ENCODE data around the gene SORCS3.

DNA sequence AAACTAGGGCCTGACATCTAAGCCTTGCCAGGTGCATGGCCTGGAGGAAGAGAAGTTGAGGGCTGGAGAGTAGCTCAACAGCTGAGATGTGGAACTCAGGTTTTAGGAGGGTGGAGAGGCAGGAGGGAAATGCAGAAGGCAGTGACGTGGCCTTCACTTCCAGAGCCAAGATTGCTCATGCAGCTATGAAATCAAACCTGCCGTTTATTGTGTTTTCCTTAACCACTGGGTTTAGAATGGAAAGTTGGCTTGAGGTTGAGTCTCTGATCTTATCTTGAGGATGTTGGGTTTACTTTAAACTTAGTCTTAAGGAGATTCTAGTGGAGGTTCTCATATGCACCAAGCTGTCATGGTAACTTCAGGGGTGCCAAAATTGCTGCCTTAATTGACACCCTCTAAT is 178.6 kb downstream of the SORCS3 start:
- TF ChIP-seq MAZ (IDR thresholded peaks at IDR 0.05; ENCODE audit: borderline replicate concordance, low read depth, low read length) (no peak), RAD21 (IDR thresholded peaks at IDR 0.05; ENCODE audit: low read length) (no peak), NFE2L2 (IDR thresholded peaks at IDR 0.05; ENCODE audit: low read depth, low read length) (no peak), MAFK (IDR thresholded peaks at IDR 0.05; ENCODE audit: low read depth, low read length) (no peak), CEBPB (IDR thresholded peaks at IDR 0.05; ENCODE audit: low read depth, low read length) (no peak), POLR2A (IDR thresholded peaks at IDR 0.05; ENCODE audit: low read depth, low read length) (no peak), RCOR1 (IDR thresholded peaks at IDR 0.05; ENCODE audit: insufficient replicate concordance, low read length) (no peak), FOS (IDR thresholded peaks at IDR 0.05; ENCODE audit: low read depth, low read length) (no peak), BHLHE40 (IDR thresholded peaks at IDR 0.05; ENCODE audit: low read depth, low read length) (no peak), SMC3 (IDR thresholded peaks at IDR 0.05; ENCODE audit: low read depth, low read length) (no peak)
- TF ChIP-seq, protein P1, sequence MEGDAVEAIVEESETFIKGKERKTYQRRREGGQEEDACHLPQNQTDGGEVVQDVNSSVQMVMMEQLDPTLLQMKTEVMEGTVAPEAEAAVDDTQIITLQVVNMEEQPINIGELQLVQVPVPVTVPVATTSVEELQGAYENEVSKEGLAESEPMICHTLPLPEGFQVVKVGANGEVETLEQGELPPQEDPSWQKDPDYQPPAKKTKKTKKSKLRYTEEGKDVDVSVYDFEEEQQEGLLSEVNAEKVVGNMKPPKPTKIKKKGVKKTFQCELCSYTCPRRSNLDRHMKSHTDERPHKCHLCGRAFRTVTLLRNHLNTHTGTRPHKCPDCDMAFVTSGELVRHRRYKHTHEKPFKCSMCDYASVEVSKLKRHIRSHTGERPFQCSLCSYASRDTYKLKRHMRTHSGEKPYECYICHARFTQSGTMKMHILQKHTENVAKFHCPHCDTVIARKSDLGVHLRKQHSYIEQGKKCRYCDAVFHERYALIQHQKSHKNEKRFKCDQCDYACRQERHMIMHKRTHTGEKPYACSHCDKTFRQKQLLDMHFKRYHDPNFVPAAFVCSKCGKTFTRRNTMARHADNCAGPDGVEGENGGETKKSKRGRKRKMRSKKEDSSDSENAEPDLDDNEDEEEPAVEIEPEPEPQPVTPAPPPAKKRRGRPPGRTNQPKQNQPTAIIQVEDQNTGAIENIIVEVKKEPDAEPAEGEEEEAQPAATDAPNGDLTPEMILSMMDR (conservative IDR thresholded peaks at IDR 0.05; ENCODE audit: low read depth, low read length), result no peak
- TF ChIP-seq, protein P2, sequence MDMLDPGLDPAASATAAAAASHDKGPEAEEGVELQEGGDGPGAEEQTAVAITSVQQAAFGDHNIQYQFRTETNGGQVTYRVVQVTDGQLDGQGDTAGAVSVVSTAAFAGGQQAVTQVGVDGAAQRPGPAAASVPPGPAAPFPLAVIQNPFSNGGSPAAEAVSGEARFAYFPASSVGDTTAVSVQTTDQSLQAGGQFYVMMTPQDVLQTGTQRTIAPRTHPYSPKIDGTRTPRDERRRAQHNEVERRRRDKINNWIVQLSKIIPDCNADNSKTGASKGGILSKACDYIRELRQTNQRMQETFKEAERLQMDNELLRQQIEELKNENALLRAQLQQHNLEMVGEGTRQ (IDR thresholded peaks at IDR 0.05; ENCODE audit: low read depth, low read length), result no peak
- TF ChIP-seq, protein P3, sequence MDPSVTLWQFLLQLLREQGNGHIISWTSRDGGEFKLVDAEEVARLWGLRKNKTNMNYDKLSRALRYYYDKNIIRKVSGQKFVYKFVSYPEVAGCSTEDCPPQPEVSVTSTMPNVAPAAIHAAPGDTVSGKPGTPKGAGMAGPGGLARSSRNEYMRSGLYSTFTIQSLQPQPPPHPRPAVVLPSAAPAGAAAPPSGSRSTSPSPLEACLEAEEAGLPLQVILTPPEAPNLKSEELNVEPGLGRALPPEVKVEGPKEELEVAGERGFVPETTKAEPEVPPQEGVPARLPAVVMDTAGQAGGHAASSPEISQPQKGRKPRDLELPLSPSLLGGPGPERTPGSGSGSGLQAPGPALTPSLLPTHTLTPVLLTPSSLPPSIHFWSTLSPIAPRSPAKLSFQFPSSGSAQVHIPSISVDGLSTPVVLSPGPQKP (IDR thresholded peaks at IDR 0.05; ENCODE audit: borderline replicate concordance, low read depth, low read length), result no peak

All from IMR-90 (cell line).